Measurements from ENCODE around the gene NOTCH1.

Gene NOTCH1

GRCh38 chr9:136457326-136457725, 88.5 kb downstream of the NOTCH1 start:
- no peak for DNase-seq

GRCh38 chr9:136456258-136456657, 89.6 kb downstream of the NOTCH1 start:
- no peak for DNase-seq

- DNase-seq: no peak
These were observed 90.5 kb downstream of the NOTCH1 start for GRCh38 chr9:136455043-136456002.

- no peak for DNase-seq
These were observed 91.6 kb downstream of the NOTCH1 start for GRCh38 chr9:136454026-136454796.

DNA sequence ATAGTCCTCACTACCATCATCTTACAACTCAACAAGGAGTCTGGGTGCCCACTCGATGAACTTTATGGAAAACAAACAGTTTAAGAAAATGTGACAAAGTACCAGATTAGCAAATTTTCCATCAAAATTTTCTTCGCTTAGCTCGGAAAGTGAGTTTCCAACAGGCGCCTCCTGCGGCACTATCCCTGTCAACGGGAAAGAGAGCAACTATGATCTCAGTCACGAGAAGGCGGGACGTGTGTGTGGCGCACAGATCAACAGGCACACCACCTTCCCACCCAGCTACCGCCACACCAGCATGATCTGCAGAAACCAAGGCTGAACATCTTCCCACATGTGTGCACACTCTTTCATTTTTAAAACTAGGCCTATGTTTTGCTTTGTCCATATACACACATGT, 92.5 kb downstream of the NOTCH1 start:
- no peak for DNase-seq

GRCh38 chr9:136451221-136451877, 94.5 kb downstream of the NOTCH1 start:
- DNase-seq: no peak

- DNase-seq: no peak
These were observed 97.2 kb downstream of the NOTCH1 start for GRCh38 chr9:136448655-136449054.

DNA sequence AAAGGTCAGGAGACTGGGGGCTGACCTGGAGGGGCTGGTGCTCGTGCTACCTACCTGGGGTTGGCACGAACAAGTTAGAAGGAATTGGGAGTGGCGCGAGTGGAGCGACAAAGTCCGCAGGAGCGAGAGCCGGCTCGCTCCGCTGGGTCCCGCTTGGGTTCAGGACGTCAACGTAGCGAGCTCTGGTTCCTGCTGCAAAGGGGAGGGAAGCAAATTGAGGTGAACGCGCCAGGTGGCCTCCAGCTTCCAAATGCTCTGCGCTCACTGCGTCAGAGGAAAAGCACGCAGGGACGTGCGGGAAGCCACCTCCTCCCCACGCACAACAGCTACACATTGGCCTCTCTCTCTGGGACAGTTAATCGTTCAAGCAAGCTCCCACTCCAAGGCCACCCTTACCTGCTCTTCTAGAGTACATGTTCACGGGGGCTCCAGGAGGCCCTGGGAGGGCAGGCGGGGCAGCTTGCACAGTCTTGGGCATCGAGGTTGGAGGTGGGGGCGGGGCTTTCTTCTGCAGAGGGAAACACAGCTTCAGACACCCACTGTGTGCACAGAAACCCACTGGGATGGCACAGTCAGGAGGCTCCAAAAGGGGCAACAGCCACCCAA, 98.6 kb downstream of the NOTCH1 start:
- DNase-seq: no peak

DNA sequence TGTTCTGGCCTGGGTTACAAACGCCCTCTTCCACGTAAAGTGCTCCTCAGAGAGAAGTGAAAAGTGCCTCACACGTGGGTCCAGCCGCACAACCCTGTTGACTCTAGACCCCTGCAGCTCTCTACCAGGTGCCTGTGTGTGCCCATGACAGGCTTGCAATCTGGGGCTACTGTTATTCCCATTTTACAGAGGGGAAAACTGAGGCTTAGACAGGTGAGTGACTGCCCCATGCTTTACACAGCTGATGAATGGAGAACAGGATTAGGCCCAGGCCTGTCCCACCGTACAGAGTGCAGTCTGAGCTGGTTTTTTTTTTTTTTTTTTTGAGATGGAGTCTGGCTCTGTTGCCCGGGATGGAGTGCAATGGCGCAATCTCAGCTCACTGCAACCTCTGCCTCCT, 100.0 kb downstream of the NOTCH1 start:
- DNase-seq: no peak
